A549 (cell line): ENCODE data around the gene MAP2K6. TPM values are rescaled to one million over a fixed set of nuclear protein-coding genes. Genes with fewer than 3 reads are reported as not detected.

Experiments used
- ATAC-seq, 2 experiments: fragments of 200-7000 bp in 1 of 2; fragments of >200 bp in 1 of 2; cut with Nextera tagmentation in 1 of 2; cut with Tn5 transposase in 1 of 2; 3 replicates each; pipeline versions ENCODE4 v1.8.0 to v1.9.1; 2018 to 2020; ENCODE audit warnings: mild to moderate bottlenecking in 1 of 2, moderate library complexity in 1 of 2
- CTCF ChIA-PET: fragments of 300-600 bp; sonication (Branson Sonifier 250); formaldehyde crosslinking; extraction: SDS; loops from one replicate; lab custom pipeline; 2021; ENCODE audit warnings: antibody characterized with exemption, inconsistent platforms; lab: Yijun Ruan, JAX
- POLR2A ChIA-PET: fragments of 350-600 bp; formaldehyde crosslinking; extraction: SDS; loops from one replicate; lab custom pipeline; 2021; ENCODE audit warnings: antibody characterized with exemption, inconsistent platforms; lab: Yijun Ruan, JAX
- DNase-seq, 2 experiments: peaks; one replicate each; pipeline versions ENCODE4 v3.0.0 to v3.0.0-alpha.2; 2011 to 2016; ENCODE audit warnings: low read depth in 1 of 2, low spot score in 1 of 2
- FAIRE-seq: peaks from 2 replicates; lab custom pipeline; 2011; peaks lifted over from hg19 to GRCh38; lab: Jason Lieb, UNC
- H3K27ac ChIP-seq, 2 experiments: fragments of >200 bp; sonication (Bioruptor Twin); formaldehyde crosslinking; 3 replicates each; pipeline ENCODE4 v1.5.1; 2016 to 2017
- H3K4me1 ChIP-seq: fragments of >200 bp; sonication (Bioruptor Twin); formaldehyde crosslinking; 3 replicates; pipeline ENCODE4 v1.6.1; 2016
- H3K4me2 ChIP-seq: fragments of >200 bp; sonication (Bioruptor Twin); formaldehyde crosslinking; 3 replicates; pipeline ENCODE4 v1.6.1; 2016
- H3K4me3 ChIP-seq: fragments of >200 bp; sonication (Bioruptor Twin); formaldehyde crosslinking; 3 replicates; pipeline ENCODE4 v1.5.1; 2016
- H3K9me3 ChIP-seq: fragments of >200 bp; sonication (Bioruptor Twin); formaldehyde crosslinking; 3 replicates; pipeline ENCODE4 v1.6.1; 2016
- CHD4 ChIP-seq: fragments of 200-600 bp; sonication (generic); IDR thresholded peaks from 2 replicates; pipeline ENCODE4 v1.6.1; 2016; ENCODE audit warnings: antibody characterized with exemption, mild to moderate bottlenecking, borderline replicate concordance
- CTCF ChIP-seq: fragments of >200 bp; sonication (Bioruptor Twin); formaldehyde crosslinking; IDR thresholded peaks from 3 replicates; pipeline ENCODE4 v1.5.1; 2016
- EHMT2 ChIP-seq: fragments of 200-600 bp; sonication (generic); IDR thresholded peaks from 2 replicates; pipeline ENCODE4 v1.6.1; 2016; ENCODE audit warnings: antibody characterized with exemption, low read depth, mild to moderate bottlenecking, moderate library complexity
- EP300 ChIP-seq, 2 experiments: fragments of >200 bp; sonication (Bioruptor Twin); formaldehyde crosslinking; IDR thresholded peaks; 2 replicates in 1 of 2; 3 replicates in 1 of 2; pipeline ENCODE4 v1.6.1; 2016 to 2017
- ESRRA ChIP-seq: fragments of 150-350 bp; IDR thresholded peaks from 2 replicates; pipeline ENCODE4 v1.6.1; 2014; ENCODE audit warnings: mild to moderate bottlenecking, low read length, borderline replicate concordance
- FOSB ChIP-seq: fragments of 250-450 bp; sonication (Bioruptor Pico); IDR thresholded peaks from 2 replicates; pipeline ENCODE4 v1.5.0; 2020; ENCODE audit warnings: mild to moderate bottlenecking, moderate library complexity
- FOSL2 ChIP-seq, 2 experiments: fragments of 450-650 bp in 1 of 2; fragments of >200 bp in 1 of 2; sonication (Bioruptor Twin) in 1 of 2; formaldehyde crosslinking; IDR thresholded peaks; 2 replicates each; pipeline versions ENCODE4 v1.5.0 to v1.6.1; 2016 to 2020; ENCODE audit warnings: mild to moderate bottlenecking in 1 of 2, moderate library complexity in 1 of 2
- HES2 ChIP-seq: fragments of >200 bp; sonication (Bioruptor Twin); formaldehyde crosslinking; IDR thresholded peaks from 2 replicates; pipeline ENCODE4 v1.6.1; 2016
- HEYL ChIP-seq: fragments of 250-450 bp; sonication (Bioruptor Pico); IDR thresholded peaks from 2 replicates; pipeline ENCODE4 v1.8.0; 2021; ENCODE audit warnings: mild to moderate bottlenecking, moderate library complexity
- HMGXB4 ChIP-seq: fragments of 250-450 bp; sonication (Bioruptor Pico); IDR thresholded peaks from 2 replicates; pipeline ENCODE4 v1.5.0; 2021; ENCODE audit warnings: mild to moderate bottlenecking, moderate library complexity, borderline replicate concordance
- HOXB13 ChIP-seq: fragments of 250-450 bp; sonication (Bioruptor Pico); IDR thresholded peaks from 2 replicates; pipeline ENCODE4 v1.5.0; 2020; ENCODE audit warnings: low read depth, mild to moderate bottlenecking, moderate library complexity
- HOXB5 ChIP-seq: fragments of 250-450 bp; sonication (Bioruptor Pico); IDR thresholded peaks from 2 replicates; pipeline ENCODE4 v1.5.0; 2020; ENCODE audit warnings: mild to moderate bottlenecking, moderate library complexity
- JUN ChIP-seq, 2 experiments: fragments of >200 bp; sonication (Bioruptor Twin); formaldehyde crosslinking; IDR thresholded peaks; 2 replicates in 1 of 2; 3 replicates in 1 of 2; pipeline ENCODE4 v1.6.1; 2016 to 2017
- KDM1A ChIP-seq: fragments of 200-600 bp; sonication (generic); IDR thresholded peaks from 2 replicates; pipeline ENCODE4 v1.6.1; 2016; ENCODE audit warnings: low read depth, mild to moderate bottlenecking
- MAFK ChIP-seq: fragments of 450-650 bp; IDR thresholded peaks from 2 replicates; pipeline ENCODE4 v1.6.1; 2014; ENCODE audit not compliant: partially characterized antibody
- MAX ChIP-seq: IDR thresholded peaks from 2 replicates; pipeline ENCODE4 v1.6.1; 2012
- PBX3 ChIP-seq: IDR thresholded peaks from 2 replicates; pipeline ENCODE4 v1.6.1; 2012
- RARB ChIP-seq: fragments of 250-450 bp; sonication (Bioruptor Pico); IDR thresholded peaks from 2 replicates; pipeline ENCODE4 v1.8.0; 2021; ENCODE audit warnings: mild to moderate bottlenecking, moderate library complexity
- RCOR1 ChIP-seq: fragments of 150-350 bp; IDR thresholded peaks from 2 replicates; pipeline ENCODE4 v1.6.1; 2014; ENCODE audit warnings: antibody characterized with exemption, low read length, low read depth
- REST ChIP-seq: fragments of 200-600 bp; sonication (generic); IDR thresholded peaks from 2 replicates; pipeline ENCODE4 v1.6.1; 2016; ENCODE audit warnings: antibody characterized with exemption, mild to moderate bottlenecking, moderate library complexity
- RFX5 ChIP-seq: fragments of 450-650 bp; IDR thresholded peaks from 2 replicates; pipeline ENCODE4 v1.7.1; 2014; ENCODE audit warnings: antibody characterized with exemption, mild to moderate bottlenecking, moderate library complexity
- RNF2 ChIP-seq: fragments of 200-600 bp; sonication (generic); IDR thresholded peaks from 2 replicates; pipeline ENCODE4 v1.6.1; 2016; ENCODE audit warnings: low read depth, mild to moderate bottlenecking, antibody characterized with exemption, moderate library complexity, borderline replicate concordance
- SMC3 ChIP-seq: fragments of >200 bp; sonication (Bioruptor Twin); formaldehyde crosslinking; IDR thresholded peaks from 3 replicates; pipeline ENCODE4 v1.6.1; 2018; ENCODE audit warnings: inconsistent platforms
- TP53 ChIP-seq: fragments of 250-450 bp; sonication (Bioruptor Pico); IDR thresholded peaks from 2 replicates; pipeline ENCODE4 v1.5.0; 2021; ENCODE audit warnings: mild to moderate bottlenecking, moderate library complexity
- USF2 ChIP-seq: fragments of 450-650 bp; IDR thresholded peaks from 2 replicates; pipeline ENCODE4 v1.6.1; 2014; ENCODE audit warnings: antibody characterized with exemption
- ZSCAN20 ChIP-seq: fragments of 250-450 bp; sonication (Bioruptor Pico); IDR thresholded peaks from 2 replicates; pipeline ENCODE4 v1.8.0; 2022; ENCODE audit warnings: mild to moderate bottlenecking, moderate library complexity
- WGBS: methylation state at CpG from one replicate; pipeline ENCODE4 v1.1.6; 2017; ENCODE audit errors: missing lambda C conversion rate; 5-methylcytosine and 5-hydroxymethylcytosine counted together
- polyA plus RNA-seq, 4 experiments: library from polyadenylated mRNA; depleted of rRNA in 3 of 4; stranded (reverse); fragments of >200 nt; fragmentation: RNase III in 1 of 4; extraction: RNeasy Plus Mini Kit Qiagen cat#74134 plus additional on column Dnase treatment in 1 of 4; gene quantifications; 2 replicates in 3 of 4; 3 replicates in 1 of 4; pipeline ENCODE4 v1.2.3, GENCODE V29; 2011 to 2017

Gene MAP2K6
- polyA plus RNA-seq, 2 of the 4 experiments (the other 2 are of a cell fraction) = 20.2 to 20.7 TPM

- peaks cover 28% of the 10 kb centered on the region for H3K4me1 ChIP-seq
- no peak overlapping the region for H3K4me2 ChIP-seq
- H3K27ac ChIP-seq = no peak overlapping the region
- POLR2A ChIA-PET = no interaction called here
- TF ChIP-seq EHMT2 (no peak), RNF2 (no peak), PBX3 (no peak), RFX5 (no peak), USF2 (no peak), HOXB13 (CRISPR knock-in tag) (no peak), RARB (no peak), HOXB5 (CRISPR knock-in tag) (no peak), EP300 (IDR thresholded peaks at IDR 0.05) (no peak), MAFK (no peak), FOSB (CRISPR knock-in tag) (no peak), CTCF (no peak), CHD4 (no peak), JUN (IDR thresholded peaks at IDR 0.05) (no peak), SMC3 (no peak), REST (no peak), RCOR1 (no peak)
- DNase-seq (no peak), FAIRE-seq (peak; percentile 98), ATAC-seq (no peak)
- WGBS = 92% methylated on average over 4 of the region's 4 CpGs
- H3K9me3 ChIP-seq = no peaks in the 10 kb centered on the region
- no peak overlapping the region for H3K4me3 ChIP-seq
- CTCF ChIA-PET = interaction anchor here (1.2 kb wide), 1 partner anchor 34 kb away, joined by 3 read pairs; no protein-coding TSS in a partner anchor
These were observed 74.8 kb downstream of the MAP2K6 start for GRCh38 chr17:69489313-69489712.

GRCh38 chr17:69492410-69493071, 78.0 kb downstream of the MAP2K6 start:
- ChIA-PET POLR2A (interaction anchor here (1.6 kb wide), 1 partner anchor 78 kb away, joined by 4 read pairs; the partner anchor contains the start of gene MAP2K6), CTCF (interaction anchor here (1.2 to 5.3 kb wide), 6 partner anchors 9 to 97 kb away, joined by 3 to 23 read pairs (median 6); no protein-coding TSS in a partner anchor)
- DNase-seq (peak; percentile 67 to 72), ATAC-seq (peak; percentile 100), FAIRE-seq (peak; percentile 86)
- Histone ChIP-seq H3K9me3 (no peaks in the 10 kb centered on the region), H3K4me2 (peak overlapping the region; percentile 71), H3K4me1 (peaks cover 17% of the 10 kb centered on the region), H3K4me3 (no peak overlapping the region), H3K27ac (peak overlapping the region; percentile 49 to 78)
- WGBS = 5% methylated on average over 3 of the region's 3 CpGs
- no peak for TF ChIP-seq TP53 (CRISPR knock-in tag)
- TF ChIP-seq HMGXB4 (CRISPR knock-in tag) = no peak
- TF ChIP-seq KDM1A = no peak
- TF ChIP-seq ZSCAN20 = no peak
- TF ChIP-seq MAFK = peak; percentile 7
- TF ChIP-seq FOSL2 (IDR thresholded peaks at IDR 0.05) = peak; percentile 32; the same call in 1 of the 2 replicates
- TF ChIP-seq FOSL2 (CRISPR knock-in tag; IDR thresholded peaks at IDR 0.05) = peak; percentile 69
- TF ChIP-seq HES2 = no peak
- TF ChIP-seq HEYL (CRISPR knock-in tag) = no peak
- TF ChIP-seq RCOR1 = no peak
- 0 out of 2 replicates have a peak, but pooled peaks have one; percentile 29 for TF ChIP-seq MAX
- no peak for TF ChIP-seq RFX5
- TF ChIP-seq ESRRA = no peak
